GM12878 (cell line): ENCODE measurements around the gene DLX1. TPM values are rescaled to one million over a fixed set of nuclear protein-coding genes. Genes with fewer than 3 reads are reported as not detected.

ENCODE experiments used
- BACH1 ChIP-seq: fragments of 450-650 bp; IDR thresholded peaks from 2 replicates; pipeline ENCODE4 v1.6.1; 2017; ENCODE audit warnings: mild to moderate bottlenecking, borderline replicate concordance
- BCLAF1 ChIP-seq: fragments of 450-650 bp; IDR thresholded peaks from 2 replicates; pipeline ENCODE4 v1.6.1; 2017; ENCODE audit warnings: antibody characterized with exemption, mild to moderate bottlenecking, moderate library complexity
- BHLHE40 ChIP-seq, 2 experiments: fragments of 450-650 bp in 1 of 2; IDR thresholded peaks; 2 replicates each; pipeline ENCODE4 v1.6.1; 2011 to 2017; ENCODE audit warnings: low read depth in 2 of 2, borderline replicate concordance in 1 of 2, improper control_type of control experiment in 1 of 2, low read length in 1 of 2, mild to moderate bottlenecking in 1 of 2
- CHD4 ChIP-seq: fragments of 200-600 bp; sonication (generic); IDR thresholded peaks from 2 replicates; pipeline ENCODE4 v1.6.1; 2016; ENCODE audit warnings: mild to moderate bottlenecking
- CREB1 ChIP-seq: IDR thresholded peaks from 2 replicates; pipeline ENCODE4 v1.6.1; 2012; ENCODE audit warnings: low read depth, mild to moderate bottlenecking, inconsistent platforms
- HDAC2 ChIP-seq: fragments of 200-600 bp; sonication (generic); IDR thresholded peaks from 2 replicates; pipeline ENCODE4 v1.6.1; 2017
- IKZF1 ChIP-seq: fragments of 450-650 bp; conservative IDR thresholded peaks from 2 replicates; pipeline ENCODE4 v1.6.1; 2017; ENCODE audit warnings: antibody characterized with exemption, mild to moderate bottlenecking
- KAT2A ChIP-seq: conservative IDR thresholded peaks from 2 replicates; pipeline ENCODE4 v1.6.1; 2011; ENCODE audit warnings: low read depth, low read length; ENCODE audit not compliant: control insufficient read depth
- NBN ChIP-seq: fragments of 450-650 bp; IDR thresholded peaks from 2 replicates; pipeline ENCODE4 v1.6.1; 2016
- NFYB ChIP-seq: IDR thresholded peaks from 2 replicates; pipeline ENCODE4 v1.6.1; 2011; ENCODE audit warnings: low read depth, mild to moderate bottlenecking, low read length, improper control_type of control experiment, moderate library complexity; ENCODE audit not compliant: insufficient read depth
- RAD21 ChIP-seq: IDR thresholded peaks from 2 replicates; pipeline ENCODE4 v1.6.1; 2011; ENCODE audit warnings: mild to moderate bottlenecking, low read depth, low read length, moderate library complexity; ENCODE audit not compliant: insufficient read depth
- RBBP5 ChIP-seq: fragments of 200-600 bp; sonication (generic); conservative IDR thresholded peaks from 2 replicates; pipeline ENCODE4 v1.6.1; 2016
- SMAD5 ChIP-seq: IDR thresholded peaks from 2 replicates; pipeline ENCODE4 v1.6.1; 2016; ENCODE audit warnings: antibody characterized with exemption, low read depth
- TAF1 ChIP-seq: IDR thresholded peaks from 2 replicates; pipeline ENCODE4 v1.6.1; 2011; ENCODE audit warnings: mild to moderate bottlenecking, low read depth, low read length, borderline replicate concordance
- WRNIP1 ChIP-seq: IDR thresholded peaks from 2 replicates; pipeline ENCODE4 v1.6.1; 2011; ENCODE audit warnings: low read depth, low read length, improper control_type of control experiment, borderline replicate concordance
- YY1 ChIP-seq: IDR thresholded peaks from 2 replicates; pipeline ENCODE4 v1.6.1; 2011; ENCODE audit warnings: low read depth, mild to moderate bottlenecking, low read length
- polyA plus RNA-seq, 11 experiments: library from polyadenylated mRNA; depleted of rRNA in 4 of 11; unstranded in 6 of 11; stranded (reverse) in 5 of 11; fragments of >200 nt; fragmentation: Nextera tagmentation in 4 of 11; fragmentation: Illumina TruSeq in 1 of 11; extraction: Ambion mirVana in 4 of 11; extraction: Trizol in 1 of 11; gene quantifications; 1 replicate in 1 of 11; 2 replicates in 10 of 11; pipeline versions ENCODE4 v1.2.1 to v1.2.3, GENCODE V29; 2011 to 2016; ENCODE audit warnings: inconsistent platforms in 2 of 11, missing spikeins in 2 of 11, low read depth in 1 of 11
- total RNA-seq, 4 experiments: library from RNA; depleted of rRNA in 3 of 4; stranded (reverse); fragments of >200 nt in 3 of 4; fragmentation: Illumina TruSeq in 1 of 4; extraction: Trizol in 1 of 4; gene quantifications; 2 replicates each; pipeline versions ENCODE4 v1.2.1 to v1.2.3, GENCODE V29; 2013 to 2021
- TF ChIP-seq, protein P1 (sequence below): fragments of 450-650 bp; IDR thresholded peaks from 2 replicates; pipeline ENCODE4 v1.6.1; 2016; ENCODE audit warnings: mild to moderate bottlenecking
- TF ChIP-seq, protein P2 (sequence below): fragments of 450-650 bp; IDR thresholded peaks from 2 replicates; pipeline ENCODE4 v1.6.1; 2017; ENCODE audit warnings: mild to moderate bottlenecking, moderate library complexity

The DLX1 gene
- total and polyA plus RNA-seq, 10 of the 15 experiments (the other 5 are each of a cell fraction or from before 2014, with no cell fraction given): 0.06 TPM; not detected in 9

GRCh38 chr2:172102391-172103359 is 17.4 kb downstream of the DLX1 start, which contains the start of gene DLX2 (continued):
- TF ChIP-seq, protein P1, sequence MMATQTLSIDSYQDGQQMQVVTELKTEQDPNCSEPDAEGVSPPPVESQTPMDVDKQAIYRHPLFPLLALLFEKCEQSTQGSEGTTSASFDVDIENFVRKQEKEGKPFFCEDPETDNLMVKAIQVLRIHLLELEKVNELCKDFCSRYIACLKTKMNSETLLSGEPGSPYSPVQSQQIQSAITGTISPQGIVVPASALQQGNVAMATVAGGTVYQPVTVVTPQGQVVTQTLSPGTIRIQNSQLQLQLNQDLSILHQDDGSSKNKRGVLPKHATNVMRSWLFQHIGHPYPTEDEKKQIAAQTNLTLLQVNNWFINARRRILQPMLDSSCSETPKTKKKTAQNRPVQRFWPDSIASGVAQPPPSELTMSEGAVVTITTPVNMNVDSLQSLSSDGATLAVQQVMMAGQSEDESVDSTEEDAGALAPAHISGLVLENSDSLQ: 0 out of 2 replicates have a peak, but pooled peaks have one; percentile 31
- TF ChIP-seq RBBP5: no peak
- TF ChIP-seq YY1: peak; percentile 20; the same call in 1 of the 2 replicates
- TF ChIP-seq RAD21: no peak
- TF ChIP-seq WRNIP1: no peak
- no peak for TF ChIP-seq IKZF1
- TF ChIP-seq TAF1: no peak
- peak; percentile 94 to 97 for TF ChIP-seq BHLHE40 (IDR thresholded peaks at IDR 0.05; ENCODE audit: borderline replicate concordance in 1 of 2, low read depth in 2 of 2, low read length in 1 of 2)
- no peak for TF ChIP-seq SMAD5
- TF ChIP-seq BACH1: no peak; the same call in 1 of the 2 replicates
- TF ChIP-seq, protein P2, sequence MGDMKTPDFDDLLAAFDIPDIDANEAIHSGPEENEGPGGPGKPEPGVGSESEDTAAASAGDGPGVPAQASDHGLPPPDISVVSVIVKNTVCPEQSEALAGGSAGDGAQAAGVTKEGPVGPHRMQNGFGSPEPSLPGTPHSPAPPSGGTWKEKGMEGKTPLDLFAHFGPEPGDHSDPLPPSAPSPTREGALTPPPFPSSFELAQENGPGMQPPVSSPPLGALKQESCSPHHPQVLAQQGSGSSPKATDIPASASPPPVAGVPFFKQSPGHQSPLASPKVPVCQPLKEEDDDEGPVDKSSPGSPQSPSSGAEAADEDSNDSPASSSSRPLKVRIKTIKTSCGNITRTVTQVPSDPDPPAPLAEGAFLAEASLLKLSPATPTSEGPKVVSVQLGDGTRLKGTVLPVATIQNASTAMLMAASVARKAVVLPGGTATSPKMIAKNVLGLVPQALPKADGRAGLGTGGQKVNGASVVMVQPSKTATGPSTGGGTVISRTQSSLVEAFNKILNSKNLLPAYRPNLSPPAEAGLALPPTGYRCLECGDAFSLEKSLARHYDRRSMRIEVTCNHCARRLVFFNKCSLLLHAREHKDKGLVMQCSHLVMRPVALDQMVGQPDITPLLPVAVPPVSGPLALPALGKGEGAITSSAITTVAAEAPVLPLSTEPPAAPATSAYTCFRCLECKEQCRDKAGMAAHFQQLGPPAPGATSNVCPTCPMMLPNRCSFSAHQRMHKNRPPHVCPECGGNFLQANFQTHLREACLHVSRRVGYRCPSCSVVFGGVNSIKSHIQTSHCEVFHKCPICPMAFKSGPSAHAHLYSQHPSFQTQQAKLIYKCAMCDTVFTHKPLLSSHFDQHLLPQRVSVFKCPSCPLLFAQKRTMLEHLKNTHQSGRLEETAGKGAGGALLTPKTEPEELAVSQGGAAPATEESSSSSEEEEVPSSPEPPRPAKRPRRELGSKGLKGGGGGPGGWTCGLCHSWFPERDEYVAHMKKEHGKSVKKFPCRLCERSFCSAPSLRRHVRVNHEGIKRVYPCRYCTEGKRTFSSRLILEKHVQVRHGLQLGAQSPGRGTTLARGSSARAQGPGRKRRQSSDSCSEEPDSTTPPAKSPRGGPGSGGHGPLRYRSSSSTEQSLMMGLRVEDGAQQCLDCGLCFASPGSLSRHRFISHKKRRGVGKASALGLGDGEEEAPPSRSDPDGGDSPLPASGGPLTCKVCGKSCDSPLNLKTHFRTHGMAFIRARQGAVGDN: 0 out of 2 replicates have a peak, but pooled peaks have one; percentile 19
- no peak for TF ChIP-seq CHD4
- no peak for TF ChIP-seq HDAC2
- no peak for TF ChIP-seq BCLAF1
- TF ChIP-seq NBN: 0 out of 2 replicates have a peak, but pooled peaks have one; percentile 20
- TF ChIP-seq KAT2A: no peak
- peak; percentile 97 for TF ChIP-seq NFYB
- peak; percentile 75 for TF ChIP-seq CREB1
